Measurements from ENCODE around the gene TLE1.

DNA sequence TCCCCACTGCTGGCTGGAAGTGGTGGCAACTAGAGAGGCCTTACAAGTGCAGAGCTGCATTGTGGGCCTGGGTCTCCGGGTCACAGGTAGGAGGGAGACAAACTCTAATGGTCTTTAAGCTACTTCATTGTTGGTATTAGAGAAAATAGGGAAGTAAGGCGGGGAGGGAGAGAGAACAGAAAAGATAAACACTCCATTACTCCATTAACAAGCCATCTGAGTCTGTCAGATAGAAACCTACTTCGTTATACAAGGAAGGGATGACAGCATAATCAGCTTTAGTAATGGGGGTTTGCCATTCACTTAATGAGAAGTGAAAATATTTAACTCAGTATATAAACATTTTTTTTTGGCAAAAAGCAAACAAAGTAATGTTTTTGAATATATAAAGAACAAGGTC is 107.4 kb downstream of the TLE1 start:
- no peak for TF ChIP-seq CTCF (IDR thresholded peaks at IDR 0.05)
- TF ChIP-seq POLR2A (IDR thresholded peaks at IDR 0.05): no peak
- no peak for TF ChIP-seq POLR2AphosphoS5 (IDR thresholded peaks at IDR 0.05)
- TF ChIP-seq EP300 (IDR thresholded peaks at IDR 0.05): no peak

Measured in stomach (tissue), 4 donors.